GM12873 (cell line): ENCODE results near the gene HOXC12.
A peak's percentile ranks its signal among the peaks of the same experiment; 100 is the strongest.

ENCODE experiments used
- CTCF ChIP-seq: IDR thresholded peaks from 2 replicates; pipeline ENCODE4 v1.5.1; 2012; ENCODE audit warnings: low read depth, mild to moderate bottlenecking, moderate library complexity, low read length, control low read depth; ENCODE audit not compliant: insufficient read depth; ENCODE audit errors: missing control alignments

HOXC12 gene

GRCh38 chr12:53985994-53986685 lies 31.4 kb downstream of the HOXC12 start:
- TF ChIP-seq CTCF, result no peak

- TF ChIP-seq CTCF, result no peak
These were observed 32.2 kb downstream of the HOXC12 start for GRCh38 chr12:53986686-53987483.

GRCh38 chr12:53987787-53988230 lies 33.1 kb downstream of the HOXC12 start:
- TF ChIP-seq CTCF, result no peak

- TF ChIP-seq CTCF, result no peak
These were observed 34.0 kb downstream of the HOXC12 start for GRCh38 chr12:53988541-53989226.

- peak; percentile 70 for TF ChIP-seq CTCF
These were observed 34.8 kb downstream of the HOXC12 start for GRCh38 chr12:53989227-53990113.

GRCh38 chr12:53990311-53991076 lies 35.8 kb downstream of the HOXC12 start:
- no peak for TF ChIP-seq CTCF
